GM12874 (cell line): ENCODE results near the gene MRPS35.

ENCODE experiments used
- TF ChIP-seq, protein P1 (sequence below): IDR thresholded peaks from 2 replicates; pipeline ENCODE4 v1.5.1; 2011; ENCODE audit warnings: low read depth, mild to moderate bottlenecking, control low read depth, low read length, moderate library complexity; ENCODE audit not compliant: insufficient read depth

The MRPS35 gene

GRCh38 chr12:27710592-27711316, at the start of gene MRPS35:
TSS of gene MRPS35 (plus strand) at chr12:27710832. CDS start at chr12:27710844, 12 bp downstream.
- TF ChIP-seq, protein P1, sequence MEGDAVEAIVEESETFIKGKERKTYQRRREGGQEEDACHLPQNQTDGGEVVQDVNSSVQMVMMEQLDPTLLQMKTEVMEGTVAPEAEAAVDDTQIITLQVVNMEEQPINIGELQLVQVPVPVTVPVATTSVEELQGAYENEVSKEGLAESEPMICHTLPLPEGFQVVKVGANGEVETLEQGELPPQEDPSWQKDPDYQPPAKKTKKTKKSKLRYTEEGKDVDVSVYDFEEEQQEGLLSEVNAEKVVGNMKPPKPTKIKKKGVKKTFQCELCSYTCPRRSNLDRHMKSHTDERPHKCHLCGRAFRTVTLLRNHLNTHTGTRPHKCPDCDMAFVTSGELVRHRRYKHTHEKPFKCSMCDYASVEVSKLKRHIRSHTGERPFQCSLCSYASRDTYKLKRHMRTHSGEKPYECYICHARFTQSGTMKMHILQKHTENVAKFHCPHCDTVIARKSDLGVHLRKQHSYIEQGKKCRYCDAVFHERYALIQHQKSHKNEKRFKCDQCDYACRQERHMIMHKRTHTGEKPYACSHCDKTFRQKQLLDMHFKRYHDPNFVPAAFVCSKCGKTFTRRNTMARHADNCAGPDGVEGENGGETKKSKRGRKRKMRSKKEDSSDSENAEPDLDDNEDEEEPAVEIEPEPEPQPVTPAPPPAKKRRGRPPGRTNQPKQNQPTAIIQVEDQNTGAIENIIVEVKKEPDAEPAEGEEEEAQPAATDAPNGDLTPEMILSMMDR = 0 out of 2 replicates have a peak, but pooled peaks have one; percentile 1

DNA sequence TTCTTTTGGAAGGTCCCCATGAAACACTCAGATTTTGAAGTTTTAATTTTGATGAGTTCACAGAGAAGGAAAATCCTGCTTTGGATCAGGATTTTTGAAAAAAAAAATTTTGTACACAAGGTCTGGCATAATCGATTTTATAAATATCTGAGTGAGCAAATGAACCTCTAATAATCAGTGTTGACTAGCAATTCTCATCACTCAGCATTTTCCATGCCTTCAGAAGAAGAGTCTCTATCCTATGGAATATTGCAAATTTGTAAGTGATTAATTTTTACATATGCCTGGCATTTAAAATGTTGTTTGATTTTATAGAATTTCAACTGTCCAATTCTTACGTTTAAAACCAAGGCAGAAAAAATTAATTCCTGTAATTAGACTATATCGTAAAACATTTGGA, 44.9 kb upstream of the MRPS35 start:
- TF ChIP-seq, protein P1 = no peak

DNA sequence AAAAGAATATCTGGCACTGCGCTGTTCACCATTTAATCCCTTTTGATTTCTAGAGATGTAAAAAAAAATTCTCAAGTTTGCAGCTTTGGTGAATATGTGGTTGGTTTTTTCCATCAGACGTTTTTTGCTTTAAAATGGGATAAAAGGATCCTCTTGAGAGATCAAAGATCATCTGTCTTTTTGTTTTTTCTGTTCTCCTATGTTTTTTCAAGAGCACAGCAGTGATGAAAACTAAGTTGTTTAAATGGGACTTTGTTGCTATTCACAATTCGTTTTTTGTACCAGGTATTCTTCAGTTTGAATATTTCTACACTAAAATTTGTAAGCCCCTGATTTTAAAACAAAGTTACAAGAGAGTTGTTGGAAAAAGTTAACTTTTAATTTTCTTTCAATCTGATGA, 44.1 kb upstream of the MRPS35 start:
- TF ChIP-seq, protein P1 = no peak

- TF ChIP-seq, protein P1 = no peak
Measured at GRCh38 chr12:27667540-27667939, 43.1 kb upstream of the MRPS35 start.

DNA sequence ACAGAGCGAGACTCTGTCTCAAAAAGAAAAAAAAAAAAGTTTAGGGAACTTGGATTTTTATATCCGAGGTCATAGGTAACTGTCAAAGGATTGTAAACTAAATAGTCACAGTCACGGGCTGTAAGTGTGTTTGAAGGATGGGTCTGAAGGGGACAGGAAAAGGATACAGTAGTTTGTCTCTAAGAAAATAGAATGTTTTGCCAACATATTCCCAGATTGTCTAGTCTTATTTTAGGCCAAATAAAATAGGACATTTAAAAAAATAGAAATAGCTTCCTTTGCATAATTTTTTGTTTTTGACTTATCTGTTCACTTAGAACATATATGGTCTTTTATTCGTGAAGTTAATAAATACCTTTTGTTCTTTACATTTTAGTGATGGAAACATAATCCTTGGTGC, 38.6 kb upstream of the MRPS35 start:
- TF ChIP-seq, protein P1 = no peak

- TF ChIP-seq, protein P1 = no peak
Measured at GRCh38 chr12:27672643-27673042, 38.0 kb upstream of the MRPS35 start.

GRCh38 chr12:27673101-27673718, 37.4 kb upstream of the MRPS35 start:
- TF ChIP-seq, protein P1 = no peak
